HL-60 (cell line): Measurements from ENCODE around the gene PMVK.

ENCODE experiments used
- GABPA ChIP-seq: IDR thresholded peaks from 2 replicates; pipeline ENCODE4 v1.6.1; 2012; ENCODE audit warnings: low read depth
- POLR2AphosphoS5 ChIP-seq: IDR thresholded peaks from 2 replicates; pipeline ENCODE4 v1.6.1; 2012; ENCODE audit warnings: low read depth
- TF ChIP-seq, protein P1 (sequence below): IDR thresholded peaks from one replicate; pipeline ENCODE4 v1.5.1; 2011; ENCODE audit warnings: low read length, control low read depth, inconsistent platforms; ENCODE audit not compliant: insufficient read depth
- TF ChIP-seq, protein P2 (sequence below): IDR thresholded peaks from 2 replicates; pipeline ENCODE4 v1.6.1; 2012; ENCODE audit warnings: low read depth; ENCODE audit not compliant: insufficient replicate concordance

DNA sequence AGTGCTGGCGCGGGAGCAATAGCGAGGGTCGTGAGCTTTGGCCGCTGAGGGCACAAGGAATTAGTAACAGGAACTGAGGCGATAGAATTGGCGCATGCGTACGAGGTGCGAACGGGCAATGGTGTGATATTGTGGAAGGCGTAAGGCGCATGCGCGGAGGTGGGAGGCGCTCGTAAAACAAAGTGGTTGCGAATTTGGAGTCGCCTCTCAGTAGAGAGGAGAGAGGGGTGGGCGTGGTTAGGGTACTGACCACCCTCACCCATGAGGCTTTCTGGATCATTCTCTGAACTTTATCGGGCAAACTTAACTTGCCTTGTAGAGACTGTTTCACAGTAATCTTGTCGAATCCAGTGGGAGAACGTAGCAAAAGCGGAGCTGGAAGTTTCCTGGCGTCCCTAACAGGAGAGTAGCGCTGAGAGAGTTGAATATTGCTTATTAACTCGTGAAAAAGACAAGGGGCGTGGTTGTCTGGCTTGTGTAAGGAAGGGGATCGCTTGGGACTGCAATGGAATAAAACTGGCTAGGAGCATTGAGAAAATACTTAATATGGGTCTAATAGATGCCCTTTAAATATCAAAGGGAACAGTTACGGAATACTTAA lies 38.4 kb upstream of the PMVK start:
- TF ChIP-seq, protein P1, sequence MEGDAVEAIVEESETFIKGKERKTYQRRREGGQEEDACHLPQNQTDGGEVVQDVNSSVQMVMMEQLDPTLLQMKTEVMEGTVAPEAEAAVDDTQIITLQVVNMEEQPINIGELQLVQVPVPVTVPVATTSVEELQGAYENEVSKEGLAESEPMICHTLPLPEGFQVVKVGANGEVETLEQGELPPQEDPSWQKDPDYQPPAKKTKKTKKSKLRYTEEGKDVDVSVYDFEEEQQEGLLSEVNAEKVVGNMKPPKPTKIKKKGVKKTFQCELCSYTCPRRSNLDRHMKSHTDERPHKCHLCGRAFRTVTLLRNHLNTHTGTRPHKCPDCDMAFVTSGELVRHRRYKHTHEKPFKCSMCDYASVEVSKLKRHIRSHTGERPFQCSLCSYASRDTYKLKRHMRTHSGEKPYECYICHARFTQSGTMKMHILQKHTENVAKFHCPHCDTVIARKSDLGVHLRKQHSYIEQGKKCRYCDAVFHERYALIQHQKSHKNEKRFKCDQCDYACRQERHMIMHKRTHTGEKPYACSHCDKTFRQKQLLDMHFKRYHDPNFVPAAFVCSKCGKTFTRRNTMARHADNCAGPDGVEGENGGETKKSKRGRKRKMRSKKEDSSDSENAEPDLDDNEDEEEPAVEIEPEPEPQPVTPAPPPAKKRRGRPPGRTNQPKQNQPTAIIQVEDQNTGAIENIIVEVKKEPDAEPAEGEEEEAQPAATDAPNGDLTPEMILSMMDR, result no peak
- TF ChIP-seq GABPA (no peak), POLR2AphosphoS5 (peak; percentile 49; the same call in 1 of the 2 replicates)
- TF ChIP-seq, protein P2, sequence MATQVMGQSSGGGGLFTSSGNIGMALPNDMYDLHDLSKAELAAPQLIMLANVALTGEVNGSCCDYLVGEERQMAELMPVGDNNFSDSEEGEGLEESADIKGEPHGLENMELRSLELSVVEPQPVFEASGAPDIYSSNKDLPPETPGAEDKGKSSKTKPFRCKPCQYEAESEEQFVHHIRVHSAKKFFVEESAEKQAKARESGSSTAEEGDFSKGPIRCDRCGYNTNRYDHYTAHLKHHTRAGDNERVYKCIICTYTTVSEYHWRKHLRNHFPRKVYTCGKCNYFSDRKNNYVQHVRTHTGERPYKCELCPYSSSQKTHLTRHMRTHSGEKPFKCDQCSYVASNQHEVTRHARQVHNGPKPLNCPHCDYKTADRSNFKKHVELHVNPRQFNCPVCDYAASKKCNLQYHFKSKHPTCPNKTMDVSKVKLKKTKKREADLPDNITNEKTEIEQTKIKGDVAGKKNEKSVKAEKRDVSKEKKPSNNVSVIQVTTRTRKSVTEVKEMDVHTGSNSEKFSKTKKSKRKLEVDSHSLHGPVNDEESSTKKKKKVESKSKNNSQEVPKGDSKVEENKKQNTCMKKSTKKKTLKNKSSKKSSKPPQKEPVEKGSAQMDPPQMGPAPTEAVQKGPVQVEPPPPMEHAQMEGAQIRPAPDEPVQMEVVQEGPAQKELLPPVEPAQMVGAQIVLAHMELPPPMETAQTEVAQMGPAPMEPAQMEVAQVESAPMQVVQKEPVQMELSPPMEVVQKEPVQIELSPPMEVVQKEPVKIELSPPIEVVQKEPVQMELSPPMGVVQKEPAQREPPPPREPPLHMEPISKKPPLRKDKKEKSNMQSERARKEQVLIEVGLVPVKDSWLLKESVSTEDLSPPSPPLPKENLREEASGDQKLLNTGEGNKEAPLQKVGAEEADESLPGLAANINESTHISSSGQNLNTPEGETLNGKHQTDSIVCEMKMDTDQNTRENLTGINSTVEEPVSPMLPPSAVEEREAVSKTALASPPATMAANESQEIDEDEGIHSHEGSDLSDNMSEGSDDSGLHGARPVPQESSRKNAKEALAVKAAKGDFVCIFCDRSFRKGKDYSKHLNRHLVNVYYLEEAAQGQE, result no peak
